SK-MEL-5 (cell line): ENCODE results near the gene PLCB4. TPM values are rescaled to one million over a fixed set of nuclear protein-coding genes. Genes with fewer than 3 reads are reported as not detected.

Source experiments
- DNase-seq: peaks from one replicate; pipeline ENCODE4 v3.0.0-alpha.2; 2016; ENCODE audit warnings: low read depth, low spot score
- in situ Hi-C: cut with HindIII; loops from 2 replicates; pipeline ENCODE4 v1.10.0; 2016; ENCODE audit warnings: low sequenced_read_pairs, high pct_unique_total_duplicates, low pct_unique_long_range_greater_than_20kb
- total RNA-seq: library from RNA; depleted of rRNA; stranded (reverse); fragments of >200 nt; shearing (Covaris generic); gene quantifications from 2 replicates; pipeline ENCODE4 v1.2.3, GENCODE V29; 2014

PLCB4 gene
- total RNA-seq, 1 experiment from 2014 or later, result 15.8 TPM

DNA sequence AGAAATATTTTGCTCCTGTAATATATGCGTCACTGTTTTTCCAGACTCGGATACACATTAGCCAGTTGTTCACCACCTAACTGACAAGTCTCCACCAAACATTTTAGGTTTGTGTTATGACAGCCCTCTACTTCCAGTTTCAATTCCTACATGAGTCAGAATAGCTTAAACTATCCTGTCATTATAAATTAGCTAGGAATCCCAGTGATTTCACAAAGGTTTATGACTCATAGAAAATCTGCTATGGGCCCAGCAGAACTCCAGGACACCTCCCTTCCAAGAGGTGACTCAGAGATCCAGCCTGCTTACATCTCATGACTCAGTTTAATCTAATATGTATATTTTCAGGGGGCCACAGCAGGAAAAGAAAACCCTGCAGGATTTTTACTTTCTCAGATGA lies 17.4 kb upstream of the PLCB4 start:
- peak; percentile 44 for DNase-seq
- in situ Hi-C loops, result no loop called here

DNA sequence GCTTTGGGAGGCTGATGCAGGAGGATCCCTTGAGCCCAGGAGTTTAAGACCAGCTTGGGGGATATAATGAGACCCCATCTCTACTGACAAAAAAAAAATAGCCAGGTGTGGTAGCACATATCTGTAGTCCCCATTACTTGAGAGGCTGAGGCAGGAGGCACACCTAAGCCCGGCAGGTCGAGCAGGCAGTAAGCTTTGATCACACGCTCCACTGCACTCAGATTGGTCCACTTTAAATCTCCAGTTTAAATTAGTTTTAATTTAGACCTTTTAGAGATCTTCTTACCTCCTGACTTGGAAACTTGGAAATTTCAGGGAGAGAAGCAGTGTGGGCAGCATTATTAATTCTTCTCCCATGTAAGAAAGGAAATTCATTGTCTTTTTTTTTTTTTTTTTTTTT lies 16.8 kb upstream of the PLCB4 start:
- no peak for DNase-seq
- in situ Hi-C loops, result no loop called here

DNA sequence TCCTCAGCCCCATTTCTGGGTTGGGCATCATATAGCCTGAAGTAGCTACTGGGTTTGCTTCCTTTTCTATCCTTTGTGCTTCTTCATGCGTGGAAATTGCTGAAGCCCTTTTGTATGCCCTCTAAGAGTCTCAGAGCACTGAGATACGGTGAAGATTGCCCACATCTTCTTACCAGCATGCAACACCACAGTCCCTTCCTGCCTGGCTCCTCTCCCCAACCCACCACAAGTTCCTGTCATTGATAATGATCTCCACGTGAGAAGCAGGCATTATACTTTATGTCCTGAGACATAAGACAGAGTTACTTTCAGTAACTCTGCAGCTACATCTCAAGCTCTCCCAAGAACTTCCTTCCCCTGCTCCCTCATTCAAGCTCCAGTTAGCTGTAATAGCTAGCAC lies 15.8 kb upstream of the PLCB4 start:
- no peak for DNase-seq
- in situ Hi-C loops, result no loop called here

DNA sequence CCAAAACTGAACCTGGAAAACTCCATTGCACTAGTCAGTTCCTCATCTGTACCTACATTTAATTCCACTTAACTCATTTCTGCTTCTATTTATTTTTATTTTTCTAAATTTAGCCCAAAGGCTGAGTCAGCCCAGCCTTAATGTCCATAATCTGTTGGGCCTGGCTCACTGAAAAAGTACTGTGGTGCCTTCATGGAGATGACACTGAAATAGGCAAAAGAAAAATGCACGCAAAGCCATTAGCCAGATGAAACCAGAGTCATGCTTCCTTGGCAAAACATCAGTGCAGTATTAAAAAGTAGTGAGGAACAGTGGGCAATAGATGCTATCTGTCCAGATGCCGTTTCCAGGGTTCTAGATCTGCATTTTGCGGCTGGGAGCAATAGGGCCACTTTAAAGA lies 14.7 kb upstream of the PLCB4 start:
- no peak for DNase-seq
- in situ Hi-C loops, result no loop called here

DNA sequence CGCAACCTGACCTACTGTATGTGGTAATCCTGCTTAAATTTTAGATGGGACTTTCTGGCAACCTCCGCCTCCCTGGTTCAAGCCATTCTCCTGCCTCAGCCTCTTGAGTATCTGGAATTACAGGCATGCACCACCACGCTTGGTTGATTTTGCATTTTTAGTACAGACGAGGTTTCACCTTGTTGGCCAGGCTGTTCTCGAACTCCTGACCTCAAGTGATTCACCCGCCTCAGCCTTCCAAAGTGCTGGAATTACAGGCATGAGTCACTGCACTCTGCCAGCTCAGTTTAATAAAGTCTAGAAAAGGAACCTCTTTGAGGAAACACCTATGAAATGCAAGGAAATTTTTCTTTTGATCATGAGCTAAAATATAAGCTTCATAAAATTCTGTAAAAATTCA lies 9.0 kb upstream of the PLCB4 start:
- no peak for DNase-seq
- in situ Hi-C loops, result no loop called here

DNA sequence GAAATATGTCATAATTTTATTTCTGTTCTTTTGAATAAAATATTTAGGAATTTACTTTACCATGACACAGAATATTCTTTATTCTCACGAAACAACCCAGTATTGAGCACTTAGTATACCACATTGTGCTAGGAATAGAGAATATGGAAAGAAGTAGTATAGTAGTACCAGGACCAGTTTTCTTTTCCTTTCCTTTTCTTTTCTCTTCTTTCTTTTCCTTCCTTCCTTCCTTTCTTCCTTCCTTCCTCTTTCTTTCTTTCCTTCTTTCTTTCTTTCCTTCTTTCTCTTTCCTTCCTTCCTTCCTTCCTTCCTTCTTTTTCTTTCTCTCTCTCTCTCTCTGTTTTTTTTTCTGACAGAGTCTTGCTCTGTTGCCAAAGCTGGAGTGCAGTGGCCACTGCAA lies 7.5 kb upstream of the PLCB4 start:
- in situ Hi-C loops, result no loop called here
- DNase-seq, result no peak

DNA sequence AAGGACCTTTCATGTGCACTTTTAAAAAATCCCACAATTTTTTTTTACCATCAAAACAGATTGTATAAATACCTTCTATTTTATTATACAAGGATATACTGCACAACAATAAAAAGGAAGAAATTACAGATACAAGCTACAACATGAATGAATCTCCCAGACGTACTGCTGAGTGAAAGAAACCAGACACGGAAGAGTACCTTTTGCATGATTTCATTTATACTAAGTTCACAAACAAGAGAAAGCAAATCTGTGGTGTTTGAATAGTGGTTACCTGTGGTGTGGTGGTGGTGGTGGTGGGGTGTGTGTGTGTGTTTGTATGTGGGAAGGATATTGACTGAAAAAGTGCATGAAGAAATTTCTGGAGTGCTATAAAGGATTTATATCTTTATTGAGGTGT lies 6.8 kb upstream of the PLCB4 start:
- no peak for DNase-seq
- in situ Hi-C loops, result no loop called here

DNA sequence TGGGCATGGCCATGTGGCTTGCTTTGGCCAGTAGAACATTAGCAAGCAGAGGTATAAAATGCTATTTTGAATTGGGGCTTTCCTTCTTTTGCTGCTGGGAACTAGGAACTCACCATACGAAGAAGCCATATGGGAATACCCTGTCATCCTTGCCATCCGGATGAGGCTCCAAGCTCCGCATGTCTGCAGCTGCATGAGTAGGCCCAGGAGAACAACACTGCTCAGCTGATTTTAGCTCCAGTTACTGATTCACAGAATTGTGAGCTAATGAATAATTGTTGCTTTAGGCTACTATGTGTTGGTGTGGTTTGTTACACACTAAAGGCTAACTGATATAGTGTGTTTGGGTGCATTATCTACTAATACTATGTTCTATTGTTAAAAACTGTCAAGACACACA lies 2.7 kb upstream of the PLCB4 start:
- no peak for DNase-seq
- in situ Hi-C loops, result no loop called here

DNA sequence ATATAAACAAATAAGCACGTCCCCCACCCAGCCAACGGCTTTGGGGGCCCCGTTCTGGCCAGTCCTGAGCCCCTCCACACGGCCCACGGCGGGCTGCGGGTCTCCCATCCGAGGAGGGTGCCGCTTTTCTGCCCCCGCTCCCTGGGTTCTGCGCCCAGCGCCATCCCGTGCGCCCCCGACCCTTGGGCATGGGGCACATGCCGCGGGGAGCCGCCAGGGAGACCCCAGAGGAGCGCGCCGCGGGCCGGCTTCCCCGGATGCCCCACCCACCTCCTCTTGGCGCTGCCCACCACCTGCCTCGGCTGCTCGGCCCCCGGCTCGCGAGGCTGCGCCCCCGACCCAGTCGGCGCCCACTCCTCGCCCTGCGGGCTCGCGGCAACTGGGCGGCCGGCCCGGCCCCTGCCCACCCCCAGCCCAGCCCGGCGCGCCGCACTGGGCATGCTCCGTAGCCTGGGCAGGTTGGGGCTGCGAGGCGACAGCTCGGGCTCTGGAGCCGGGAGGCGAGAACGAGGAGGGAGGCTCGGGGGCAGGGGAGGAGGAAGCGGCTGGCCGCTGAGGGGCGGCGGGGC lies 570 bp upstream of the PLCB4 start:
- DNase-seq, result peak; percentile 63
- in situ Hi-C loops, result no loop called here

DNA sequence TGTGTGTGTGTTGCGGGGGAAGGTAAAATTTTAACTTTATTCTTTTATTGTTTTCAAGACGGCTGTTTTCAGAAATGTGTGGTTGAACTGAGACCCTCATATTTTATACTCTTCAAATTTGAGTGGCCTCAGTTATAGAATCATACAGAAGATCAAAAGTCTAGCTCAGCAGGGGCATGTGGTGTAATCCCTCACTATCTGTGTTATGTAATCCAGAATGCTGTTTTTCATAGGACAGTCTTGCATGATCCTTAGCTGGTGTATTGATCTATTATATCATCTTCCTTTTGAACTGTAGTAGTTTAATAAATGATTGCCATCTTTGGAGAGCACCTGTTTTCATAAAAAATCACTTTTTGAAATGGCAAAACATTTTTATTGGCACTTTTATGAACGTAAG lies 1.4 kb downstream of the PLCB4 start:
- DNase-seq, result no peak
- in situ Hi-C loops, result no loop called here

DNA sequence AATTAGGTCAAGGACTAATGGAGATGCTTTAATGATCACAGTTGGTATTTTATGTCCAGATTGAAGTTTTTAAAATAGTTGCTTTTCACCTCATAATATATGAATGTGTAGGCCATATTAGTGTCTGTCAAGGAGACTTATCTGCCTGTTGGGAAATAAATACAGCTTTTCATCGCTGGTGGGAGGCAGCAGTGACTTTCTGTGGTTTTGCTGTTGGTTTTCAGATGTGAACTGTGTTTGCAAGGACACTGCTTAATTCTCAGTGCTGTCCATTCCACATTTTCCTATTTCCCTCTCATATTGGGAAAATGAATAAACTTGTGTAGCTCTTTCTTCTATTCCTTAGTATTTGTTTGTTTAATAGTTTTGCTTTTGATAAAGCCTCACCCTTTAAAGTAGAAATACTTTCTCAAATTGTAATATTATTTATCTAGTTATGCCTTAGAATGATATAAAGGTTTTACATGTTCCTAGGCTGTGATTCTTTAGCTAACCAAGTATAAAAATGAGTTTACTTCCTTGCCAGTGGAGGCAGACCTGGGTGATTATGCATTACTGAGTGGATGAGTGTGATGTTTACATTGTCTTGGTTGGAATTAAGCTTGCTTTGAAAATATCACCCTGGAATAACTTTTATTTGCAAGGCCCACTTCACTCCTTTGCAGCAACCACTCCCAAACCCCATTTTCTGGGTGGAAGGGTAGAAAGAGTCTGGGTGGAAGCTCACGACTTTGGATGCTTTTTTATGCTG lies 3.3 kb downstream of the PLCB4 start:
- peak; percentile 47 for DNase-seq
- in situ Hi-C loops, result no loop called here

DNA sequence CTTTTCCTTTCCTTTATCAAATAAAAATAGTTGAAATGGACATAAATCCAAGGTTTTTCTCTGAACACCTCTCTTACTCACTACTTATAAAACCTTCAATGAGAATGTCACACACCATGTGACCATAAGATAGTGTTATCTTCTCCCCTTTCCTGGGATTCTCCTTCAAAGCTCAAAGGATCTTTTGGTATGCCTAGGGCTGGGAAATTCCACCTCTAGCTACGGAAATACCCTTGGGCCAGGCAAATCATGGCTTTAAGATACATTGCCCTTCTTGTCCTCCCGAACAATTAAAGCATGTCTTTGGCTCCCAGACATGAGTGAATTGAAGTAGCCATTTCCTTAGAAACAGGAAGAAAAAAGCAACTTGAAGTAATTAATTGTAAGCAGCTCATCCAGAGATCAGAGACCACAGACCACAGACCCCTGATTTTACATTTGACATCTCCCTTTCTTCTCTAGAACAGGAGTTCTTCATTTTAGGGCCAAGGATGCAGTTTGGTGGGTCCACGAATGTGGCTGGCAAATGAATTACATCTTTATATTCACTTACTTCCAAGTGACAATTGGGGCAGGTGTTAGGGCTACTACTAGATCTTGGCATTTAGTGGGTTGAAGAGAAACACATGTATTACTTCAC lies 4.1 kb downstream of the PLCB4 start:
- peak; percentile 96 for DNase-seq
- in situ Hi-C loops, result no loop called here

DNA sequence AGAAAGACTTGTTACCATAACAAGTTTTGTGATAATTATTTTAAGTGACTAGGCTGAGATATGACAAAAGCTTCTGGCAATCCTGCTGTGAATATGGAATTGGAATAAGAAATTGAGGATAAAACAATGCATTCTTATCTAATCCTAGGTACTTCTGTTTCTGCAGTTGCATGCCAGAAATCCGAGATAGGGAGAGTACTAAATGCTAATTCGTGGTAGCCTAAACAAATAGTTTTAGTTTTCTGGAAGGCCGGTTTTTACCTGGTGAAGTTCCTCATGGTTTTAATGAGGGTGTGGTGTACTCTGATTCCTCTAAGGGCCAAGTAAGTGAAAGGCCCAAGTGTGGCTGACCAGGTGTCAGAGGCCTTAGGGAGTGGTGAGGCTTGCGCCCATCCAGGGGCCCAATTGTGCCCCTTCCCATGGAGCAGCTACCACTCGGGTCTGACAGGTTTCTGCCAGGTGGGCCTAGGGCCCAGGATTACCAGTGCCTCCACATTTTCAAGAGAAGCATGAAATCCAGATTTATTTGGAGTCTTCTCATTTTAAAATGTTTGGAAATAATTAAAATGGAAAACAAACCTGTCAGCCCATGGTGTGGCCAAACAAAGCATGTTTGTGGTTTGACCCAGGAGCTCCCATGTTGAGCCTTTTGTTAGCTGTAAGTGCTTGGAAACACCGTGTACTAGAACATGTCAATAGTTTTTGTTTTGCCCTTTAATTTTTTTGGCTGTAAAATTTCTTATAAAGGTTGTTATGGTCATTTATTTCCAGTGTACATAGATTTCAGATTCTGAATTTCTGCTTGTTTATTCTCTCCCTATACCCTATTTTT lies 6.6 kb downstream of the PLCB4 start:
- in situ Hi-C loops, result no loop called here

DNA sequence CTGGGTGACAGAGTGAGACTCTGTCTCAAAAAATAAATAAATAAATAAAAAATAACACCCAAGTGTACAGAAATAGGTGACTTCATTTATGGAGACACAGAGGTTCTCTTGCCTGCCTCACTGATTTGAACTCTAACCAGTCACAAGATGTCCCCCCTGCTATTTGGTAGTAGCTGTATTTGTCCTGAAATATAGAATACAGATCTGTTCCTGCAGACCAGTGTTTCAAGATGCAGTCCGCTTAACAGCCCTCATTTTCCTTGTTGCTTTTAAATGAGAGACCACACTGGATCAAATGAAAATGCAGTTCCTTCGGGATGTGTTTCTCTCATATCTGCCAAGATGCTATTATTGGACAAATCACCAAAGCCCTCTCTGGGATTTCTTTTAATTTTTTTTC lies 7.6 kb downstream of the PLCB4 start:
- DNase-seq, result no peak
- in situ Hi-C loops, result no loop called here

More for the DNA sequence above, 6.6 kb downstream of the PLCB4 start:
- DNase-seq, result no peak

DNA sequence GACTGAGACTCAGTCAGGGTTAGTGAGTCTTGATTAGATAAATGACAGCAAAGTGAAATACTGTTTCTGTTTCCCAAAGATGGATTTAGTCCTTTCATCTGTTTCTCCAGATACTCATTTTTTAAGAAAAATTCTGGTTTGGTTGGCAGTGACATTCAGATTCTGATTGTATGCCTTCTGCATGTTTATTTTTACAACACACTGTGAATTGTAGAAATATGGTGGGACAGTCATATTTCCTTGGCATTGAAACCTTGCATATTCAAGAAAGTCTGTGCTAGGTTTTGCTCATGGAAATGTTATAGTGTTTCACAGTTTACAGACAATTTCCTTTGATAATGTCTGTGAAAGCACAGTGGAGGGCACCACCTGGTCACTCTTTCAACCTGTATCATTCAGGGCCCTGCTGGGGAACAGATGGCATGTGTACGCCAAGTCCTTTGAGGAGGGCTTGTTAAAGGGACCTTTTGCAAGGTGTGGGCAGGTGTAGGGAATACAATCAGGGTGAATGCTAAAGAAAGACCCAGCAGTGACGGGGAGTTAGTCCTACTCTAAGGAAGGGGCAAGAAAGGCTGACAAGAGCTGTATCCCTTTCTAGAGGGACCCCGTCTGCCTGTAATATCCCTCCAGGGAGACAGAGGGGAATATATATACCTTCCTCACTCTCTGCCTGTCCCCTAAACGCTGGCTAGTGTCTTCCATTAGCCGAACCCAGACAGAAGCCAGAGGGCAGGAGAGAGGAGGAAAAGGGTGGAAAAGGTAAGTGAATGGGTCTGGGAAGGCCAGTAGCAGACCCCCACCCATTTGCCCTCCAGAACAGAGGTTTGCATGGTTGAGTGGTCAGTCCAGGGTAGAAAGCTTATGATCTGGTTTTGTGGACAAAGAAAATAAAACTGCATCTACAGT lies 10.2 kb downstream of the PLCB4 start:
- no peak for DNase-seq
- in situ Hi-C loops, result no loop called here

DNA sequence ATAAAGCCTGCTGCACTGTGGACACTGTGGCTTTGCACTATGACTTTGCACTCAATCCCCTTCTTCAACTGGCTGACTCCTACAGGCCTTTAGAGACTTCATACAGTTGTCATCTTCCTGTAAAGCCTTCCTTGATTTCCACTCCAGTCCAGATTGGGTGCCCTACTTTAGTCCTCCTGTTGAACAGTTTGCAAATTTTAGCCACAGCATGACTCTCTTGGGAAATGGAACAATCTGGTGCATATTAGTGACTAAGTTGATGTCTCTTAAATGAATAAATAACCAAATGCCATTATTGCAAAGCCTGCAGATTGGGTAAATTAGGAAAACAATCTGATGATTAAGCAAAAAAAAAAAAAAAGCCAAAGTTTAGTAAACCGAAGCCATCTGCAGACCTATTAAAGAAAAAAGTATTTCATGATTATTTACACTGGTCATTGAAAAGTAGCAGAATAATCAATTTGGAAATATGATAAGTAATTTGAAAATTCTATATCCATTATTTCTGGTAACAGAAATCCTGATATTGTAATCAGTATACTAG lies 12.6 kb downstream of the PLCB4 start:
- in situ Hi-C loops, result no loop called here
- no peak for DNase-seq

DNA sequence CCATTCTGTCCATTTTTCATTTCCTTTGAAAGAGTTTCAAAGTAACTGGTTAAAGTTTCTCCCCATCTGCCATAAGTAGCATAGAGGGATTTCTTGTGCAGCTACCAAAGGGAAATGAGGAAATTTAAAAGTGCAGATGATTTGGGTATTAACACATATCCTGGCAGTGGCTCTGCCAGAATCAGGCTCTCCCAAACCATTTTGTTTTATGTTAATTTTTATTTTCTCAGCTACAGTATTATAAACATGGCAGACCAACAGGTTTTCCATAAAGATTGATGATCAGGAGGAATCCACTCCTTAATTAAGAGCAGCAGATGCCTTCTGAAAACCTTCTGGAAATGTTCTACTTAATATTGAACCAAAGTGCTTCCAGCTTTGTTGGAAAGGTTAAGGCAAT lies 13.9 kb downstream of the PLCB4 start:
- in situ Hi-C loops, result no loop called here
- no peak for DNase-seq
